GM12878 (cell line): ENCODE data around the gene M1AP. TPM values are rescaled to one million over a fixed set of nuclear protein-coding genes. Genes with fewer than 3 reads are reported as not detected.

Experiments
- BCL11A ChIP-seq: IDR thresholded peaks from 2 replicates; pipeline ENCODE4 v1.6.1; 2011; ENCODE audit warnings: low read depth, low read length
- E2F4 ChIP-seq: IDR thresholded peaks from 2 replicates; pipeline ENCODE4 v1.6.1; 2012; ENCODE audit warnings: low read depth, low read length, improper control_type of control experiment
- E4F1 ChIP-seq: fragments of 450-650 bp; IDR thresholded peaks from 2 replicates; pipeline ENCODE4 v1.6.1; 2018; ENCODE audit warnings: borderline replicate concordance, mild to moderate bottlenecking; ENCODE audit not compliant: partially characterized antibody
- EZH2 ChIP-seq: IDR thresholded peaks from 2 replicates; pipeline ENCODE4 v1.6.1; 2012; ENCODE audit warnings: low read depth, mild to moderate bottlenecking, control low read depth, inconsistent platforms, low read length, borderline replicate concordance; ENCODE audit not compliant: control insufficient read depth
- IKZF1 ChIP-seq: fragments of 450-650 bp; conservative IDR thresholded peaks from 2 replicates; pipeline ENCODE4 v1.6.1; 2017; ENCODE audit warnings: antibody characterized with exemption, mild to moderate bottlenecking
- JUNB ChIP-seq: IDR thresholded peaks from 2 replicates; pipeline ENCODE4 v1.6.1; 2016; ENCODE audit warnings: antibody characterized with exemption, mild to moderate bottlenecking
- KAT2A ChIP-seq: conservative IDR thresholded peaks from 2 replicates; pipeline ENCODE4 v1.6.1; 2011; ENCODE audit warnings: low read depth, low read length; ENCODE audit not compliant: control insufficient read depth
- KDM1A ChIP-seq: fragments of 200-600 bp; sonication (generic); IDR thresholded peaks from 2 replicates; pipeline ENCODE4 v1.6.1; 2016; ENCODE audit warnings: borderline replicate concordance
- MEF2B ChIP-seq: fragments of 450-650 bp; IDR thresholded peaks from 2 replicates; pipeline ENCODE4 v1.6.1; 2018; ENCODE audit warnings: mild to moderate bottlenecking, moderate library complexity; ENCODE audit not compliant: partially characterized antibody, poor library complexity, severe bottlenecking
- NRF1 ChIP-seq: conservative IDR thresholded peaks from 2 replicates; pipeline ENCODE4 v1.6.1; 2011; ENCODE audit warnings: mild to moderate bottlenecking, low read depth, low read length, improper control_type of control experiment
- POLR2A ChIP-seq: IDR thresholded peaks from 2 replicates; pipeline ENCODE4 v1.6.1; 2011; ENCODE audit warnings: low read depth, mild to moderate bottlenecking, low read length
- POLR2AphosphoS2 ChIP-seq: IDR thresholded peaks from 2 replicates; pipeline ENCODE4 v1.6.1; 2011; ENCODE audit warnings: low read depth, mild to moderate bottlenecking, low read length, improper control_type of control experiment, moderate library complexity
- PRDM15 ChIP-seq: fragments of 450-650 bp; formaldehyde crosslinking; IDR thresholded peaks from 2 replicates; pipeline ENCODE4 v1.4.0; 2020; ENCODE audit warnings: mild to moderate bottlenecking, moderate library complexity
- RFX5 ChIP-seq: IDR thresholded peaks from 2 replicates; pipeline ENCODE4 v1.6.1; 2011; ENCODE audit warnings: low read depth, low read length, improper control_type of control experiment
- TBL1XR1 ChIP-seq: IDR thresholded peaks from 2 replicates; pipeline ENCODE4 v1.6.1; 2012; ENCODE audit warnings: low read depth, low read length, improper control_type of control experiment
- ZNF207 ChIP-seq: fragments of 450-650 bp; IDR thresholded peaks from 2 replicates; pipeline ENCODE4 v1.6.1; 2014; ENCODE audit warnings: antibody characterized with exemption, mild to moderate bottlenecking, borderline replicate concordance
- ZNF274 ChIP-seq: IDR thresholded peaks from one replicate; pipeline ENCODE4 v1.8.0; 2011; ENCODE audit not compliant: insufficient read length, insufficient read depth
- ZNF592 ChIP-seq: fragments of 450-650 bp; IDR thresholded peaks from 2 replicates; pipeline ENCODE4 v1.6.1; 2017; ENCODE audit warnings: mild to moderate bottlenecking, moderate library complexity
- polyA plus RNA-seq, 11 experiments: library from polyadenylated mRNA; depleted of rRNA in 4 of 11; unstranded in 6 of 11; stranded (reverse) in 5 of 11; fragments of >200 nt; fragmentation: Nextera tagmentation in 4 of 11; fragmentation: Illumina TruSeq in 1 of 11; extraction: Ambion mirVana in 4 of 11; extraction: Trizol in 1 of 11; gene quantifications; 1 replicate in 1 of 11; 2 replicates in 10 of 11; pipeline versions ENCODE4 v1.2.1 to v1.2.3, GENCODE V29; 2011 to 2016; ENCODE audit warnings: inconsistent platforms in 2 of 11, missing spikeins in 2 of 11, low read depth in 1 of 11
- total RNA-seq, 4 experiments: library from RNA; depleted of rRNA in 3 of 4; stranded (reverse); fragments of >200 nt in 3 of 4; fragmentation: Illumina TruSeq in 1 of 4; extraction: Trizol in 1 of 4; gene quantifications; 2 replicates each; pipeline versions ENCODE4 v1.2.1 to v1.2.3, GENCODE V29; 2013 to 2021

The M1AP gene
- total and polyA plus RNA-seq, 10 of the 15 experiments (the other 5 are each of a cell fraction or from before 2014, with no cell fraction given) = 0.04 to 0.32 (median 0.16) TPM; not detected in 4

- TF ChIP-seq E4F1 = no peak
- TF ChIP-seq KDM1A = no peak
- no peak for TF ChIP-seq BCL11A
- TF ChIP-seq POLR2AphosphoS2 = peak; percentile 71; the same call in 1 of the 2 replicates
- no peak for TF ChIP-seq EZH2
- no peak for TF ChIP-seq ZNF592
- TF ChIP-seq ZNF207 = peak; percentile 60; the same call in 1 of the 2 replicates
- TF ChIP-seq POLR2A = peak; percentile 85
- TF ChIP-seq PRDM15 (CRISPR knock-in tag) = no peak
- TF ChIP-seq MEF2B = no peak
- no peak for TF ChIP-seq KAT2A
- TF ChIP-seq IKZF1 = peak; percentile 52
- no peak for TF ChIP-seq ZNF274
- TF ChIP-seq NRF1 = no peak
- peak; percentile 30; the same call in 1 of the 2 replicates for TF ChIP-seq JUNB
- no peak for TF ChIP-seq E2F4
- no peak for TF ChIP-seq TBL1XR1
- TF ChIP-seq RFX5 = 0 out of 2 replicates have a peak, but pooled peaks have one; percentile 29
Observed at GRCh38 chr2:74530239-74531187, 117.6 kb downstream of the M1AP start (continued).
